ENCODE measurements around the gene TKT. TPM values are rescaled to one million over a fixed set of nuclear protein-coding genes. Genes with fewer than 3 reads are reported as not detected.

Gene TKT
- polyA plus RNA-seq, 1 donor from 2014 or later = 102 TPM

DNA sequence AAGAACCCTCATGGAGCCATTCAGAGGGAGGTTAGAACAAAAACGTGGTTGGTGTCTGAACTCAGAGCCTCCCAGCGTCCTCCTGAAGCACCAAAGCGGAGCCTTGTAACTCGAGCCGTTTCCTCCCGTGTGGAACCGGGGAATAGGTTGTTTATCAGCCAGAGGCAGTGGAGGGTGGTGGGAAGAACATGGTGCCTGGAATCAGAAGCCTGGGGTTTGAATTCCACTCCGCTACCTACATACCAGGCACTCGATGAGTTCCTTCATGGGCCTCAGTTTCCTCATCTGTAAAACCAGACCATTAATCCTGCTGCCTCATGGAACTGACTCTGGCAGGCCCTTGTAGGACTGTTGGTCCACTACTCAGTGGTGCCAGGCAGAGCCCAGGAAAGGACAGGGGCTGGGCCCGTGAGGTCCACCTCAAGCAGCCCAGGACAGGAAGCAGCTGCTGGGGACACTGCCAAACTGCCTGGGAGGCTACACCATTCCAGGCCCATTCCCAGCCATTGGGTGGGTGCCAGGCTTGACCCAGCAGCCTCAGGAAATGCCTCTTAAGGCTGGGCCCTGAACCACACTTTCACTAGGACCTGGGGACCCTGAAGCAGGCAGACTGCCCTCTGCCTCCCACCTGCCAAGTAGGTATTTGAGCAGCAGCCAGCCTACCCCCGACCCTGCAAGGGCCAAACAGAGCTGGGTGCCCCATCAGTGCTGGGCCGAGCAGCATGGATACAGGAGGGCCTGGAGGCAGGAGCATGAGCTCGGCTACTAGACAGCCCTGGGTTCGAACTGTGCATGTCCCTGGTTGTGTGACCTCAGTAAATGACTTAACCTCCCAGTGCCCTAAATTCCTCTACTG, 61.4 kb downstream of the TKT start:
- peaks cover 24 to 40% (median 35%) of the 10 kb centered on the region in 3 donors for H3K4me1 Mint-ChIP-seq
- H3K27ac Mint-ChIP-seq = peak overlapping the region in 1 of 3 donors; percentile 23
- H3K9me3 Mint-ChIP-seq = no peaks in the 10 kb centered on the region
- H3K27me3 Mint-ChIP-seq = no peaks in the 10 kb centered on the region
- H3K4me3 Mint-ChIP-seq = peak overlapping the region in 1 of 4 donors; percentile 34
- H3K36me3 Mint-ChIP-seq = peaks cover 2% of the 10 kb centered on the region

DNA sequence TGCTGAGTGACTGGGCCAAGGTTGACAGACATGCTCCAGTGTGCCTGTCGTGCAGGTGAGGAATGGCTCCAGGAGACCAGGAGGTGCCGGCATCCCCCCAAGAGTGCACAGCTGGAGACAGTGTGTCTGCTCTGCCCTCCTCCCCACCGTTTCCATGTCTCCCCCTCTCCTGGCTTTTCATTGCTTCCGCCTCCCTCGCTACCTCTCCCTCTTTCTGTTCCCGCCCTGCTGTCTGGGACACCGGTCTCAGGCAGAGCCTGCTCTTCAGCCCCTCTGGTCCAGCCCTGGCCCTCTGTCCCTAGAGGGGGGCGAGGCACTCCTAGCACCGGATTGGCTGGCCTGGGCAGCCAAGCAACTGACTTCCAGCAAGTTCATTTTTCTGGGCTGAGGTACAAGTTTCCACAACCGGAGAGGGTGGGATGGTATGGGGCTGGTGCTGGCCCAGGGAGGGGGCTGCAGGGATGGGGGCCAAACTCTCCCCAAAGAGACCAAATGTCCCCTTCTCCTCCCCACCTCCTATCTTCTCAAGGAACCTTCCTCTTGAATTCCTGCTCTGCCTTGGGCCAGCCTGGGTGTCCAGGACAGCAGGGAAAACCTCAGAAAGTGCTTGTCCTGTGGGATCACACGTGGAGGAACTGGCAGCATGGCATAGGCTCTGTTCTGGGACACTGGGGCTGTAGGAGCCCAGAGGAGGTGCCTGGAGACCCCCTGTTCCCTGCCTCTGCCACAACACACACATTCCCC, 62.2 kb downstream of the TKT start:
- no peaks in the 10 kb centered on the region for H3K9me3 Mint-ChIP-seq
- H3K27ac Mint-ChIP-seq = peak overlapping the region; percentile 90 to 97 (median 93)
- H3K27me3 Mint-ChIP-seq = no peaks in the 10 kb centered on the region
- peaks cover 24 to 42% (median 38%) of the 10 kb centered on the region in 3 donors for H3K4me1 Mint-ChIP-seq
- H3K4me3 Mint-ChIP-seq = peak overlapping the region in 2 of 4 donors; percentile 88 to 91
- peaks cover 2% of the 10 kb centered on the region for H3K36me3 Mint-ChIP-seq

GRCh38 chr3:53192608-53193007, 63.2 kb downstream of the TKT start:
- peak overlapping the region; percentile 58 to 91 (median 80) for H3K4me3 Mint-ChIP-seq
- peak overlapping the region; percentile 90 to 97 (median 93) for H3K27ac Mint-ChIP-seq
- H3K27me3 Mint-ChIP-seq = no peaks in the 10 kb centered on the region
- H3K36me3 Mint-ChIP-seq = peaks cover 2% of the 10 kb centered on the region
- no peaks in the 10 kb centered on the region for H3K9me3 Mint-ChIP-seq
- peaks cover 24 to 44% (median 38%) of the 10 kb centered on the region in 3 donors for H3K4me1 Mint-ChIP-seq

- Mint-ChIP-seq H3K9me3 (no peaks in the 10 kb centered on the region), H3K27ac (peak overlapping the region; percentile 80 to 93 (median 89)), H3K36me3 (peaks cover 2% of the 10 kb centered on the region)
Measured at GRCh38 chr3:53191836-53192480, 63.9 kb downstream of the TKT start.

GRCh38 chr3:53190659-53191058, 65.2 kb downstream of the TKT start:
- no peaks in the 10 kb centered on the region for H3K9me3 Mint-ChIP-seq
- peaks cover 19 to 37% (median 34%) of the 10 kb centered on the region in 3 donors for H3K4me1 Mint-ChIP-seq
- H3K36me3 Mint-ChIP-seq = peaks cover 2% of the 10 kb centered on the region
- peak overlapping the region in 3 of 4 donors; percentile 62 to 88 (median 78) for H3K4me3 Mint-ChIP-seq
- peak overlapping the region; percentile 45 to 91 (median 70) for H3K27ac Mint-ChIP-seq
- H3K27me3 Mint-ChIP-seq = no peaks in the 10 kb centered on the region

More at GRCh38 chr3:53191836-53192480, 63.9 kb downstream of the TKT start:
- peaks cover 21 to 42% (median 35%) of the 10 kb centered on the region in 3 donors for H3K4me1 Mint-ChIP-seq
- no peaks in the 10 kb centered on the region for H3K27me3 Mint-ChIP-seq
- peak overlapping the region in 3 of 4 donors; percentile 2 to 91 (median 90) for H3K4me3 Mint-ChIP-seq

GRCh38 chr3:53189276-53189675, 66.5 kb downstream of the TKT start:
- no peak overlapping the region for H3K4me3 Mint-ChIP-seq
- peaks cover 19 to 35% (median 32%) of the 10 kb centered on the region in 3 donors for H3K4me1 Mint-ChIP-seq
- H3K27ac Mint-ChIP-seq = no peak overlapping the region
- no peaks in the 10 kb centered on the region for H3K27me3 Mint-ChIP-seq
- H3K9me3 Mint-ChIP-seq = no peaks in the 10 kb centered on the region
- peaks cover 2% of the 10 kb centered on the region for H3K36me3 Mint-ChIP-seq

DNA sequence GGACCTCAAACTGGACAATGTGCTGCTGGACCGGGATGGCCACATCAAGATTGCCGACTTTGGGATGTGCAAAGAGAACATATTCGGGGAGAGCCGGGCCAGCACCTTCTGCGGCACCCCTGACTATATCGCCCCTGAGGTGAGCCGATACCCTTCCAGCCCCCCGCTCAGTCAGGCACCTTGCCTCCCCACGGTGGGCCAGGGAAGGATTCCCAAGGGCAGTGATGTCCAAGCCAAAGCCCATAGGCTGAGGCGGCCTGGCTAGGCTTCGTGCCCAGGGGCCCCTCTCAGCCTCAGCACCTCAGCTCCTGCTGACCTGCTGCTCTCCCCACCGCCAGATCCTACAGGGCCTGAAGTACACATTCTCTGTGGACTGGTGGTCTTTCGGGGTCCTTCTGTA, 67.1 kb downstream of the TKT start:
- H3K27me3 Mint-ChIP-seq = no peaks in the 10 kb centered on the region
- peaks cover 2% of the 10 kb centered on the region for H3K36me3 Mint-ChIP-seq
- H3K4me1 Mint-ChIP-seq = peaks cover 19 to 33% (median 32%) of the 10 kb centered on the region in 3 donors
- no peaks in the 10 kb centered on the region for H3K9me3 Mint-ChIP-seq
- H3K4me3 Mint-ChIP-seq = no peak overlapping the region
- peak overlapping the region in 1 of 3 donors; percentile 25 for H3K27ac Mint-ChIP-seq

DNA sequence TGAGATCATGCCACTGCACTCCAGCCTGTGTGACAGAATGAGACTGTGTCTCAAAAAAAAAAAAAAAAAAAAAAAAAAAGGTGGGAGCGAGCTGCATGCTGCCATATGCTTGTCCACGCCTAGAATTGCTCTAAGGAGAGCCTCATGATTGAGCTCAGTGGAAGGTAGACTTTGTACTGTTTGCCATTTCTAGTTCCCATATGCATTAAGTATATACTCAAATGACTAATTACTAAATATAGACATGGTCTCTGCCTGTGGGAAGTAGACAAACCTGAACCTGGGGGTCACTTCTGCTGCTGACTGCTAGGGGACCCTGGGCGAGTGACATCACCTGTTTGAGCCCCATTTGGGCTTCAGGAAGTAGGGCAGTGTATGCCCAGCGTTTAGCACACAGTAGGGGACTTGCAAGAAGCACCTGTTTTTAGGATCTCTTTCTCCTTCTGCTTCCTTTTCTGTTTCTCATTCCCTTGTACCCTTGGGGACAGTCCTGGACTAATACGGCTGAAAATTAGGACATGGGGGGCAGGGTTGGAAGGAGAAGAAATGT, 67.6 kb downstream of the TKT start:
- H3K4me3 Mint-ChIP-seq = no peak overlapping the region
- peaks cover 2% of the 10 kb centered on the region for H3K36me3 Mint-ChIP-seq
- H3K9me3 Mint-ChIP-seq = no peaks in the 10 kb centered on the region
- peaks cover 18 to 29% (median 29%) of the 10 kb centered on the region in 3 donors for H3K4me1 Mint-ChIP-seq
- no peaks in the 10 kb centered on the region for H3K27me3 Mint-ChIP-seq
- peak overlapping the region in 1 of 3 donors; percentile 25 for H3K27ac Mint-ChIP-seq

- Mint-ChIP-seq H3K27me3 (no peaks in the 10 kb centered on the region), H3K4me3 (no peak overlapping the region), H3K4me1 (peaks cover 11 to 23% (median 22%) of the 10 kb centered on the region in 3 donors), H3K9me3 (no peaks in the 10 kb centered on the region), H3K27ac (peak overlapping the region in 1 of 3 donors; percentile 78), H3K36me3 (no peaks in the 10 kb centered on the region)
Measured at GRCh38 chr3:53187430-53187829, 68.4 kb downstream of the TKT start.

GRCh38 chr3:53186726-53187125, 69.1 kb downstream of the TKT start:
- peaks cover 11 to 19% (median 17%) of the 10 kb centered on the region in 3 donors for H3K4me1 Mint-ChIP-seq
- no peak overlapping the region for H3K27ac Mint-ChIP-seq
- H3K4me3 Mint-ChIP-seq = no peak overlapping the region
- no peaks in the 10 kb centered on the region for H3K9me3 Mint-ChIP-seq
- no peaks in the 10 kb centered on the region for H3K36me3 Mint-ChIP-seq
- H3K27me3 Mint-ChIP-seq = no peaks in the 10 kb centered on the region

- Mint-ChIP-seq H3K36me3 (no peaks in the 10 kb centered on the region), H3K4me1 (peaks cover 16 to 23% (median 22%) of the 10 kb centered on the region in 3 donors), H3K9me3 (no peaks in the 10 kb centered on the region), H3K4me3 (no peak overlapping the region), H3K27ac (peak overlapping the region in 1 of 3 donors; percentile 42), H3K27me3 (no peaks in the 10 kb centered on the region)
Measured at GRCh38 chr3:53185761-53186465, 69.9 kb downstream of the TKT start.

DNA sequence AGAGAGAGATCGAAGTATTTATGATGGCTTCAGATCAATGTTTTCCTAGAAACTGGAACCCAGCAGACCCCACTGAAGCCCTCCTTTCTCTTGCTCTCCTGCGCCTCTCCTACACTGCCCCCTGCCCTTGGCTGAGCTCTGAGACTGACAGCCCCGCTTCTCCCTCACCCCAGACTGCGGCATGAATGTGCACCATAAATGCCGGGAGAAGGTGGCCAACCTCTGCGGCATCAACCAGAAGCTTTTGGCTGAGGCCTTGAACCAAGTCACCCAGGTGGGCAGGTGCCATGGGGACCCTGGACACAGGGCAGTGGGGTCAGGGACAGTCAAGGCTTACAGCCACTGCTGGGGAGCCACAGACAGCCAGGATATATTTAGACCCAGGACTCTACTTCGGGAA, 71.1 kb downstream of the TKT start:
- peak overlapping the region in 2 of 3 donors; percentile 42 to 73 for H3K27ac Mint-ChIP-seq
- no peaks in the 10 kb centered on the region for H3K9me3 Mint-ChIP-seq
- H3K4me1 Mint-ChIP-seq = peaks cover 18 to 24% (median 22%) of the 10 kb centered on the region in 3 donors
- H3K36me3 Mint-ChIP-seq = no peaks in the 10 kb centered on the region
- no peaks in the 10 kb centered on the region for H3K27me3 Mint-ChIP-seq
- H3K4me3 Mint-ChIP-seq = peak overlapping the region in 1 of 4 donors; percentile 54

DNA sequence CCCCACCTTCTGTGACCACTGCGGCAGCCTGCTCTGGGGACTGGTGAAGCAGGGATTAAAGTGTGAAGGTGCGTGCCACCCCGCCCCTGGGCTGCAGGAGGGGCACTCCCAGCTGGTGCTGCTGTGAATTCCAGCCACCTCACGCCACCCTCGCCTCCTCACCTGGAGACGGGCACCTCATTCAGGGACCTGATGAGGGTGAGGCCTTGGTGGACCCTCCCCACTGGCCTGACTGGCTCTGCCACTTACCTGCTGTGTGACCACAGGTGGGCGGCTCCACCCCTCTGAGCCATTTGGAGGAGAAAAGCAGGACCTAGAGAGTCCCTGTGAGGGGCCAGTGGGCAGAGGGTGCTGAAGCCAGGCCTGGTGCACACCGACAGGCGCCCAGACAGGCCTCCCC, 72.3 kb downstream of the TKT start:
- Mint-ChIP-seq H3K27ac (no peak overlapping the region), H3K4me1 (peaks cover 29 to 31% (median 30%) of the 10 kb centered on the region in 3 donors), H3K27me3 (no peaks in the 10 kb centered on the region), H3K36me3 (no peaks in the 10 kb centered on the region), H3K4me3 (no peak overlapping the region), H3K9me3 (no peaks in the 10 kb centered on the region)

Measured in IgD-negative memory B cell (primary cell).